AG04450 (cell line): ENCODE results near the gene CNTNAP2. TPM values are rescaled to one million over a fixed set of nuclear protein-coding genes. Genes with fewer than 3 reads are reported as not detected.
"Not testable (repeated sequence)": the region's sequence is repeated elsewhere in the genome, so short reads cannot be mapped to it uniquely, and the experiment has no call there.

Experiments used
- CTCF ChIA-PET: fragments of 300-600, 350-600 bp; formaldehyde crosslinking; extraction: SDS; loops from one replicate; lab custom pipeline; 2022; ENCODE audit warnings: antibody characterized with exemption, inconsistent platforms; lab: Charles Lee
- POLR2A ChIA-PET: fragments of 350-600 bp; formaldehyde crosslinking; extraction: SDS; loops from one replicate; lab custom pipeline; 2021; ENCODE audit warnings: antibody characterized with exemption, inconsistent platforms; lab: Yijun Ruan, JAX
- DNase-seq: peaks from one replicate; pipeline ENCODE4 v3.0.0-alpha.2; 2011; ENCODE audit warnings: low read depth, low spot score
- H3K27ac ChIP-seq: one replicate; pipeline ENCODE4 v1.5.1; 2012; ENCODE audit warnings: low read depth, low read length, control low read depth
- H3K27me3 ChIP-seq: one replicate; pipeline ENCODE4 v1.6.0; 2012; ENCODE audit warnings: low read length; ENCODE audit not compliant: control insufficient read depth, insufficient read depth
- H3K4me3 ChIP-seq: 2 replicates; pipeline ENCODE4 v1.5.1; 2011; ENCODE audit warnings: mild to moderate bottlenecking, low read depth, low read length, control low read depth
- H3K9me3 ChIP-seq: 2 replicates; pipeline ENCODE4 v1.5.1; 2012; ENCODE audit warnings: low read length; ENCODE audit not compliant: control insufficient read depth, insufficient read depth
- polyA plus RNA-seq: library from polyadenylated mRNA; depleted of rRNA; stranded (reverse); fragments of >200 nt; gene quantifications from 2 replicates; pipeline ENCODE4 v1.2.3, GENCODE V29; 2011
- TF ChIP-seq, protein P1 (sequence below): IDR thresholded peaks from 2 replicates; pipeline ENCODE4 v1.5.1; 2011; ENCODE audit warnings: low read depth, low read length, control low read depth, inconsistent platforms

The CNTNAP2 gene
- polyA plus RNA-seq, 1 experiment = not detected

- TF ChIP-seq, protein P1, sequence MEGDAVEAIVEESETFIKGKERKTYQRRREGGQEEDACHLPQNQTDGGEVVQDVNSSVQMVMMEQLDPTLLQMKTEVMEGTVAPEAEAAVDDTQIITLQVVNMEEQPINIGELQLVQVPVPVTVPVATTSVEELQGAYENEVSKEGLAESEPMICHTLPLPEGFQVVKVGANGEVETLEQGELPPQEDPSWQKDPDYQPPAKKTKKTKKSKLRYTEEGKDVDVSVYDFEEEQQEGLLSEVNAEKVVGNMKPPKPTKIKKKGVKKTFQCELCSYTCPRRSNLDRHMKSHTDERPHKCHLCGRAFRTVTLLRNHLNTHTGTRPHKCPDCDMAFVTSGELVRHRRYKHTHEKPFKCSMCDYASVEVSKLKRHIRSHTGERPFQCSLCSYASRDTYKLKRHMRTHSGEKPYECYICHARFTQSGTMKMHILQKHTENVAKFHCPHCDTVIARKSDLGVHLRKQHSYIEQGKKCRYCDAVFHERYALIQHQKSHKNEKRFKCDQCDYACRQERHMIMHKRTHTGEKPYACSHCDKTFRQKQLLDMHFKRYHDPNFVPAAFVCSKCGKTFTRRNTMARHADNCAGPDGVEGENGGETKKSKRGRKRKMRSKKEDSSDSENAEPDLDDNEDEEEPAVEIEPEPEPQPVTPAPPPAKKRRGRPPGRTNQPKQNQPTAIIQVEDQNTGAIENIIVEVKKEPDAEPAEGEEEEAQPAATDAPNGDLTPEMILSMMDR = no peak
- Histone ChIP-seq H3K27me3 (no peaks in the 10 kb centered on the region), H3K27ac (no peak overlapping the region), H3K9me3 (peaks cover 20% of the 10 kb centered on the region), H3K4me3 (no peak overlapping the region)
- POLR2A ChIA-PET = no interaction called here
- CTCF ChIA-PET = no interaction called here
- no peak for DNase-seq
Observed at GRCh38 chr7:148422030-148422429, 2305.4 kb downstream of the CNTNAP2 start.

- H3K27ac ChIP-seq, H3K27me3 ChIP-seq, POLR2A ChIA-PET, H3K4me3 ChIP-seq, DNase-seq, CTCF ChIA-PET: not testable (repeated sequence)
- H3K9me3 ChIP-seq = peaks cover 16% of the 10 kb centered on the region
Observed at GRCh38 chr7:148426393-148426792, 2309.8 kb downstream of the CNTNAP2 start.

DNA sequence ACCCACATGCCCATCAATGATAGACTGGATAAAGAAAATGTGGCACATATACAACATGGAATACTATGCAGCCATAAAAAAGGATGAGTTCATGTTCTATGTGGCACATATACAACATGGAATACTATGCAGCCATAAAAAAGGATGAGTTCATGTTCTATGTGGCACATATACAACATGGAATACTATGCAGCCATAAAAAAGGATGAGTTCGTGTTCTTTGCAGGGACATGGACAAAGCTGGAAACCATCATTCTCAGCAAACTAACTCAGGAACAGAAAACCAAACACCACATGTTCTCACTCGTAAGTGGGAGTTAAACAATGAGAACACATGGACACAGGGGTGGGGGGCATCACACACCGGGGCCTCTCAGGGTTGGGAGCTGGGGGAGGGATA lies 2314.1 kb downstream of the CNTNAP2 start:
- POLR2A ChIA-PET, DNase-seq, H3K4me3 ChIP-seq, CTCF ChIA-PET, H3K27ac ChIP-seq, H3K27me3 ChIP-seq: not testable (repeated sequence)
- H3K9me3 ChIP-seq = peaks cover 15% of the 10 kb centered on the region; the same call in 1 of the 2 replicates

DNA sequence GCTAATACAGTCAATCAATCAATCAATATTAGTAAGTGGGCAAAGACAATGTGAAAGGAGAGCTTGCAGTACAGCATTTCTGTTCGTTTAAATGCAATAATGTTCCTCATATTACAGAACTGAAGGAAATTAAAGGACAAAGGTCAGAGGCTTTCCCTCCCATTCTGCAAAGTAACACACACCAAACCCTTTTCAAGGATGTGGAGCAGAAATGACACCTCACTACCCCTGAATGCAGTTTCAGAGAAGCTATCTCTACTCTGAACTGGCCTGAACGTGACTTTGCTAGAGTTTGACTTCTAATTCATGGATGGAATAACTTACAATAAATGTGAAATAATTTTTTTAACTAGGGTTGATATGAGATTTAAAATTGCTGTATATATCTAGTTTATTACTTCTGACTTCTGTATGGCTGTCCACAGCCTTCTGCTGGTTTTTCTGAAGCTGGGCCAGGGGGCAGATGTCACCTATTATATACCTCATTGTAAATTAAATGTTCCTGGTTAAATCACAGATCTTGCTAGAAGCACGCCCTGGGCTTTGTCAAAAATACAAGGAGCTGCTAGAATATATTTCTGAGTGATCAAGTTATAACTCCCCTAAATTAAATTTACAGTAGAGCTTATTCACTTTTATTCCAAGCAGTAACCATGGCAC lies 2317.1 kb downstream of the CNTNAP2 start:
- Histone ChIP-seq H3K27ac (no peak overlapping the region), H3K4me3 (no peak overlapping the region), H3K9me3 (peaks cover 22% of the 10 kb centered on the region), H3K27me3 (no peaks in the 10 kb centered on the region)
- no peak for DNase-seq
- ChIA-PET CTCF (no interaction called here), POLR2A (no interaction called here)
- TF ChIP-seq, protein P1 = no peak

DNA sequence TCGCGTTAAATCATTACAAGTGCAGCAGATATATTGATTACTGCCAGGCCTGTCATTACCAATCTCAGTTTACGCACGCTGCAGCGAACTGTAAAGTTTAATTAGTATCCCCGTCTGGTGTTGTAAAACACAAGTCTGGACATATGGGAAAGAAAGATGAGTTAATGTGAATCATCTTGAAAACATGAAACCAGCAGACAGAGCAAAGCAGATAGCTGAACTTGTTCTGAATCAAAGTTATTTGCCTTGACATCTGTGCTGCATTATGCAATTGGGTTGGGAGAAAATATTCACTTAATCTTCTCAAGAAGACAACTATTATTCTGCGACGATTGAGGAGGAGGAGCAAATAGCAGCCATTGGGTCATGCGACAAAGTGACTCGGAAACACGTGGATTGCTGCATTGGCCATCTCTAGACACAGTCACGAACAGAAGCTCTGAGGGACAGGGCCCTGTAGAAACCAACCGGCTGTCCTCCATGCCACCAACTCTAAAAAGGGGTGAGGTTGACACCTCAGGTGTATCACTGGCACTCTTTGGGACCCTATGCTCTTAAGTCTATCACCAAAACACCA lies 2317.7 kb downstream of the CNTNAP2 start:
- H3K27me3 ChIP-seq = no peaks in the 10 kb centered on the region
- CTCF ChIA-PET = no interaction called here
- no peak overlapping the region for H3K27ac ChIP-seq
- no peak for DNase-seq
- H3K4me3 ChIP-seq = no peak overlapping the region
- TF ChIP-seq, protein P1 = no peak
- POLR2A ChIA-PET = no interaction called here
- peaks cover 22% of the 10 kb centered on the region for H3K9me3 ChIP-seq

GRCh38 chr7:148434887-148435286 lies 2318.3 kb downstream of the CNTNAP2 start:
- no peak for DNase-seq
- ChIA-PET CTCF (no interaction called here), POLR2A (no interaction called here)
- H3K4me3 ChIP-seq = no peak overlapping the region
- peaks cover 25% of the 10 kb centered on the region for H3K9me3 ChIP-seq
- no peak overlapping the region for H3K27ac ChIP-seq
- no peaks in the 10 kb centered on the region for H3K27me3 ChIP-seq
- TF ChIP-seq, protein P1 = no peak
